22Rv1 (cell line): ENCODE results near the gene OSBPL2.

ENCODE experiments used
- ZFX ChIP-seq: fragments of 450-650 bp; IDR thresholded peaks from 2 replicates; pipeline ENCODE4 v1.6.1; 2017; ENCODE audit warnings: antibody characterized with exemption, borderline replicate concordance
- TF ChIP-seq, protein P1 (sequence below): fragments of 450-650 bp; IDR thresholded peaks from 2 replicates; pipeline ENCODE4 v1.5.1; 2017; ENCODE audit warnings: mild to moderate bottlenecking

DNA sequence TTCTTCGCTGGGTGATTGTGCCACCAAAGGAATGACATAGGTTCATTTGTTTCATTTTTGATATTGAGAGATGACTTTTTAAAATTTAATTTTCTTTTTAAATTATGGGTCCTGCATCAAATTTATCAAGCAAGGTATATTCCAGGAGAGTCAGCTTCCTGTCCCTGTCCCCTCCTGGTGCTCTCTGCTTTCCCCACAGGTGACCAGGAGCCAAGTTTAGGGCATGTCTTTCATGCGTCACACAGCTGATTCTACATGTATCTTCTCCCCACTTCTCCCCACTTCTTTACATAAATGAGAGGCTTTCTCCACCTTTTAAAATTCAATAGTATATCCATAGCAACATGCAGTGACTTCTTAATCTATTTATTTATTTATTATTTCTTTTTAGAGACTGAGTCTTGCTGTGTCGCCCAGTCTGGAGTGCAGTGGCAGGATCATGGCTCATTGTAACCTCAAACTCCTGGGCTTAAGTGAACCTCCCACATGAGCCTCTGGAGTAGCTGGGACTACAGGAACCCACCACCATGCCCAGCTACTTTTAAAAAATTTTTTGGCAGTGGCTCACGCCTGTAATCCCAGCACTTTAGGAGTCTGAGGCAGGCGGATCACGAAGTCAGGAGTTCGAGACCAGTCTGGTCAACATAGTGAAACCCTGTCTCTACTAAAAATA, 30.0 kb downstream of the OSBPL2 start:
- TF ChIP-seq, protein P1, sequence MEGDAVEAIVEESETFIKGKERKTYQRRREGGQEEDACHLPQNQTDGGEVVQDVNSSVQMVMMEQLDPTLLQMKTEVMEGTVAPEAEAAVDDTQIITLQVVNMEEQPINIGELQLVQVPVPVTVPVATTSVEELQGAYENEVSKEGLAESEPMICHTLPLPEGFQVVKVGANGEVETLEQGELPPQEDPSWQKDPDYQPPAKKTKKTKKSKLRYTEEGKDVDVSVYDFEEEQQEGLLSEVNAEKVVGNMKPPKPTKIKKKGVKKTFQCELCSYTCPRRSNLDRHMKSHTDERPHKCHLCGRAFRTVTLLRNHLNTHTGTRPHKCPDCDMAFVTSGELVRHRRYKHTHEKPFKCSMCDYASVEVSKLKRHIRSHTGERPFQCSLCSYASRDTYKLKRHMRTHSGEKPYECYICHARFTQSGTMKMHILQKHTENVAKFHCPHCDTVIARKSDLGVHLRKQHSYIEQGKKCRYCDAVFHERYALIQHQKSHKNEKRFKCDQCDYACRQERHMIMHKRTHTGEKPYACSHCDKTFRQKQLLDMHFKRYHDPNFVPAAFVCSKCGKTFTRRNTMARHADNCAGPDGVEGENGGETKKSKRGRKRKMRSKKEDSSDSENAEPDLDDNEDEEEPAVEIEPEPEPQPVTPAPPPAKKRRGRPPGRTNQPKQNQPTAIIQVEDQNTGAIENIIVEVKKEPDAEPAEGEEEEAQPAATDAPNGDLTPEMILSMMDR: no peak
- TF ChIP-seq ZFX: no peak
